NT2/D1 (cell line): ENCODE measurements around the gene ZNF12.
"Not testable (repeated sequence)": the region's sequence is repeated elsewhere in the genome, so short reads cannot be mapped to it uniquely, and the experiment has no call there.

Experiments
- DNase-seq: peaks from one replicate; pipeline ENCODE4 v3.0.0-alpha.2; 2011; ENCODE audit warnings: low read depth, low spot score
- H3K27me3 ChIP-seq: 2 replicates; pipeline ENCODE4 v1.6.0; 2011; ENCODE audit warnings: mild to moderate bottlenecking; ENCODE audit not compliant: insufficient read length, insufficient read depth
- H3K36me3 ChIP-seq: 2 replicates; pipeline ENCODE4 v1.6.1; 2011; ENCODE audit warnings: mild to moderate bottlenecking, low read length, mixed read lengths; ENCODE audit not compliant: insufficient read depth, insufficient read length
- H3K4me1 ChIP-seq: 2 replicates; pipeline ENCODE4 v1.5.1; 2011; ENCODE audit not compliant: insufficient read depth, insufficient read length
- H3K4me3 ChIP-seq: 2 replicates; pipeline ENCODE4 v1.5.1; 2011; ENCODE audit warnings: low read depth; ENCODE audit not compliant: insufficient read length
- H3K9ac ChIP-seq: 2 replicates; pipeline ENCODE4 v1.6.0; 2011; ENCODE audit warnings: low read depth; ENCODE audit not compliant: insufficient read length
- H3K9me3 ChIP-seq: 2 replicates; pipeline ENCODE4 v1.5.1; 2011; ENCODE audit warnings: mild to moderate bottlenecking, low read length; ENCODE audit not compliant: insufficient read depth
- SUZ12 ChIP-seq: IDR thresholded peaks from 2 replicates; pipeline ENCODE4 v1.6.1; 2011; ENCODE audit not compliant: insufficient read length, insufficient read depth; ENCODE audit errors: extremely low read depth
- YY1 ChIP-seq: IDR thresholded peaks from 2 replicates; pipeline ENCODE4 v1.6.1; 2011; ENCODE audit not compliant: insufficient read length, insufficient read depth
- ZNF274 ChIP-seq: IDR thresholded peaks from 2 replicates; pipeline ENCODE4 v1.6.1; 2011; ENCODE audit warnings: mild to moderate bottlenecking, low read depth, low read length

The ZNF12 gene

DNA sequence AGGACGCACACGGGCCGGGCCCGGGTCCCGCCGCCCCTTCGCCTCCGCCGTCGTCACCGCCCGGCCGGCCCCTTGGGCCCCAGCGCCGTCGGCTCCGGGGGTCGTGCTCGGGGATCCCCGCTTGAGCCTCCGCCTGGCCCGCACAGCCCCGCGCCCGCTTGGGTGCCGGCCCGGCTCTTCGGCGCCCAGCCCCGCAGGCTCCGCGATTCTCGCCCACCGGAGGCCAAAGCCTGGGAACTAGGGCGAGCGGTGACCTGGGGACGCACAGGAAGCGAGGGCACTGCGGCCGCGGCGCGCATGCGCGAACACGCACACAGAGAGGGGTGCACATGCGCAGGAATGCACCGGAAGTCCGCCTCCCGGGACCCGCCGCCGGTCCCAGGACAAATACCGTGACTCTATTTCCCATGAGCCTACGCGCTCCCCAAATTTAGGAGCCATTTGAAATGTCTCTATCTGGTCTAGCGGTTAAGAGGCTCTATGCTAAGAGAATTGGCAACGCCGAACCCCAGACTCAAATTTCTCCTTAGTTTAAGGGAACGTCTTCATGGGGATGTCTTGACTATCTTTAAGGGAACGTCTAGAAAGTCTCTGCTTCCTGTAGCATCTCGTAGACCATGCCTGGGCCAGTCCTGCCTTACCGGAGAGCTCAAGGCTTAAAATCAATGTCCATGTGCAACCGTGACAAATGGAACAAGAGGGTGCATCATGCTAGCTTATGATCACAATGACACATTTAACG is at the start of gene ZNF12:
Gene ZNF12, minus strand, starts transcription at position 282 of the 742 bp plus-strand sequence. CDS start 1,774 bp downstream, outside the sequence.
- Histone ChIP-seq H3K9me3 (peaks cover 43% of the 10 kb centered on the region), H3K4me1 (no peaks in the 10 kb centered on the region), H3K9ac (peak within 1 kb of the TSS; percentile 98), H3K36me3 (peaks cover 32% of the 10 kb centered on the region), H3K27me3 (no peaks in the 10 kb centered on the region), H3K4me3 (peak within 1 kb of the TSS; percentile 97)
- TF ChIP-seq ZNF274 (no peak), YY1 (no peak), SUZ12 (no peak)
- DNase-seq, result peak; percentile 98

- H3K9me3 ChIP-seq, H3K27me3 ChIP-seq, DNase-seq, H3K36me3 ChIP-seq, H3K9ac ChIP-seq, H3K4me3 ChIP-seq, H3K4me1 ChIP-seq: not testable (repeated sequence)
Observed at GRCh38 chr7:6753964-6754363, 47.2 kb upstream of the ZNF12 start, which contains the start of gene RSPH10B2. Gene RSPH10B2 (plus strand): TSS chr7:6754103. CDS start chr7:6757678, 3,575 bp downstream.

- H3K9ac ChIP-seq, DNase-seq, H3K9me3 ChIP-seq, H3K4me1 ChIP-seq, H3K27me3 ChIP-seq, H3K4me3 ChIP-seq, H3K36me3 ChIP-seq: not testable (repeated sequence)
Observed at GRCh38 chr7:6750173-6750572, 43.4 kb upstream of the ZNF12 start.

DNA sequence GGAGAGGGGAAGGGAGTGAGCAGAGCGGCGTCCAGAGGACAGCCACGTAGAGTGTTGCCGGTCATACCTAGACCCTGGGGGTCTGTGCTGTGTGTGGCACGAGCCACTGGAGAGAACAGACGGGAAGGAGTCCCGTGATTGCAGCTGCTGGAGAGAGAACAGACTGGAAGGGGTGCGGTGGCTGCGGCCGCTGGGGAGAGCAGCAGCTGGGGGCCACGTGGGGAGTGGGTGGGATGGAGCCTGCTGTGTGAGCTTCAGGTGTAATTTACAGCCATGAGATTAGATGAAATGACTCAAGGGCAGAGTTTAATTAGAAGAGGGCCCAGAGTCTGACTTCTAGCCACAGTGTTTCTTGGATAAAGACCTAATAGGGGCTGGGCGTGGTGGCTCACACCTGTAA is 42.6 kb upstream of the ZNF12 start:
- not testable (repeated sequence) for H3K27me3 ChIP-seq, H3K9me3 ChIP-seq, H3K36me3 ChIP-seq, H3K4me3 ChIP-seq, H3K9ac ChIP-seq, H3K4me1 ChIP-seq, DNase-seq

- H3K36me3 ChIP-seq, H3K4me1 ChIP-seq, H3K27me3 ChIP-seq: not testable (repeated sequence)
Observed at GRCh38 chr7:6744410-6745100, 37.8 kb upstream of the ZNF12 start.

DNA sequence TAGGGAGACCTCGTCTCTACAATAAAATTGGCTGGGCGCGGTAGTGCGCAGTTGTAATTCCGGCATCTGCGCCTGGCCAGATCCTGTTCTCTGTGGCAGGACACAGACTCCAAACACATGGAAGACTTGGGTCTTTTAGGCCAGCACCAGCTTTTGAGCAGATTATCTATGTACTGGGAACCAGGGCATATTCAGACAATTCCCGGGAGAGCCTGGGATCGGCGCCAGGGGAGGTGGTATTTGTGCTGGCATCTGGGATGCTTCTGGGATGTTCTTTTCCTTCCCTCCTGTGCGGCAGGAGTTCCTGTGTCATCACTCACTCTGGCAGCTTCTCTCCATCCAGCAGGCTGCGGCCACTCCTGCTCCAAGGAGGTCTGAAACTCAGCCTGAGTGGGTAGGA is 31.7 kb upstream of the ZNF12 start:
- H3K36me3 ChIP-seq, result peaks cover 46% of the 10 kb centered on the region
- not testable (repeated sequence) for H3K4me3 ChIP-seq, H3K9ac ChIP-seq, DNase-seq, H3K9me3 ChIP-seq, H3K4me1 ChIP-seq, H3K27me3 ChIP-seq

More at GRCh38 chr7:6744410-6745100, 37.8 kb upstream of the ZNF12 start:
- not testable (repeated sequence) for H3K9ac ChIP-seq, DNase-seq, H3K4me3 ChIP-seq, H3K9me3 ChIP-seq

GRCh38 chr7:6730343-6730633 is 23.5 kb upstream of the ZNF12 start:
- Histone ChIP-seq H3K27me3 (no peaks in the 10 kb centered on the region), H3K4me1 (peaks cover 2% of the 10 kb centered on the region), H3K9me3 (no peaks in the 10 kb centered on the region), H3K4me3 (peak overlapping the region; percentile 94), H3K9ac (peak overlapping the region; percentile 98), H3K36me3 (peaks cover 30% of the 10 kb centered on the region)
- DNase-seq, result no peak
- TF ChIP-seq SUZ12, result no peak
- no peak for TF ChIP-seq YY1
- no peak for TF ChIP-seq ZNF274
